Fibroblast of lung (primary cell): ENCODE measurements around the gene DPEP1. TPM values are rescaled to one million over a fixed set of nuclear protein-coding genes. Genes with fewer than 3 reads are reported as not detected.
A peak's percentile ranks its signal among the peaks of the same experiment; 100 is the strongest.

Experiments used
- DNase-seq, 2 donors: peaks; one replicate each; pipeline versions ENCODE4 v3.0.0 to v3.0.0-alpha.2; 2010; ENCODE audit warnings: low read depth in 2 of 2
- H2AFZ ChIP-seq: 2 replicates; pipeline ENCODE4 v1.5.1; 2012; ENCODE audit warnings: low read length, control low read depth, inconsistent platforms
- H3K27ac ChIP-seq: 2 replicates; pipeline ENCODE4 v1.5.1; 2011; ENCODE audit warnings: low read length, control low read depth; ENCODE audit not compliant: insufficient read depth
- H3K27me3 ChIP-seq: 2 replicates; pipeline ENCODE4 v1.5.1; 2011; ENCODE audit warnings: mild to moderate bottlenecking, low read length; ENCODE audit not compliant: control insufficient read depth, insufficient read depth
- H3K36me3 ChIP-seq: 2 replicates; pipeline ENCODE4 v1.5.1; 2011; ENCODE audit warnings: low read length; ENCODE audit not compliant: control insufficient read depth, insufficient read depth
- H3K4me1 ChIP-seq: 2 replicates; pipeline ENCODE4 v1.5.1; 2011; ENCODE audit warnings: low read length; ENCODE audit not compliant: control insufficient read depth, insufficient read depth; ENCODE audit errors: extremely low read depth
- H3K4me2 ChIP-seq: 2 replicates; pipeline ENCODE4 v1.5.1; 2011; ENCODE audit warnings: low read length, control low read depth; ENCODE audit not compliant: insufficient read depth; ENCODE audit errors: extremely low read depth
- H3K4me3 ChIP-seq, 4 experiments: fragments of 200-600 bp in 1 of 4; sonication (generic) in 1 of 4; replicated peaks in 1 of 4; 2 replicates each; pipeline ENCODE4 v1.5.1; 2011 to 2016; ENCODE audit warnings: low read length in 4 of 4, low read depth in 3 of 4, mild to moderate bottlenecking in 3 of 4, control low read depth in 2 of 4, inconsistent platforms in 1 of 4, mixed read lengths in 1 of 4; ENCODE audit not compliant: insufficient read depth in 1 of 4; ENCODE audit errors: control extremely low read depth in 1 of 4
- H3K79me2 ChIP-seq: 2 replicates; pipeline ENCODE4 v1.5.1; 2012; ENCODE audit warnings: mild to moderate bottlenecking, low read length, inconsistent platforms; ENCODE audit not compliant: control insufficient read depth, insufficient read depth
- H3K9ac ChIP-seq: 2 replicates; pipeline ENCODE4 v1.5.1; 2011; ENCODE audit warnings: mild to moderate bottlenecking, low read length, control low read depth; ENCODE audit not compliant: insufficient read depth
- H3K9me3 ChIP-seq: 2 replicates; pipeline ENCODE4 v1.5.1; 2012; ENCODE audit warnings: low read depth, low read length; ENCODE audit not compliant: control insufficient read depth, insufficient read depth
- H4K20me1 ChIP-seq: 2 replicates; pipeline ENCODE4 v1.5.1; 2011; ENCODE audit warnings: low read length; ENCODE audit not compliant: control insufficient read depth, insufficient read depth; ENCODE audit errors: extremely low read depth
- EZH2 ChIP-seq: IDR thresholded peaks from 2 replicates; pipeline ENCODE4 v1.5.1; 2012; ENCODE audit warnings: low read length, control low read depth, mild to moderate bottlenecking; ENCODE audit errors: missing control alignments
- polyA plus RNA-seq, 2 donors: library from polyadenylated mRNA; depleted of rRNA in 1 of 2; stranded (reverse) in 1 of 2; unstranded in 1 of 2; fragments of >200 nt; gene quantifications; 2 replicates each; pipeline ENCODE4 v1.2.1, GENCODE V29; 2011 to 2012; ENCODE audit warnings: missing spikeins in 1 of 2
- total RNA-seq: library from RNA; depleted of rRNA; stranded (reverse); fragments of >200 nt; gene quantifications from 2 replicates; pipeline ENCODE4 v1.2.1, GENCODE V29; 2014
- TF ChIP-seq, protein P1 (sequence below), 2 donors: IDR thresholded peaks in 1 of 2; conservative IDR thresholded peaks in 1 of 2; 1 replicate in 1 of 2; 2 replicates in 1 of 2; pipeline ENCODE4 v1.5.1; 2011 to 2012; ENCODE audit warnings: low read length in 2 of 2, control low read depth in 1 of 2, inconsistent platforms in 1 of 2, low read depth in 1 of 2, mild to moderate bottlenecking in 1 of 2

The DPEP1 gene
- total and polyA plus RNA-seq, 2 donors (not counting 1 experiment from before 2014, with no cell fraction given): 0.17 TPM; not detected in 1

DNA sequence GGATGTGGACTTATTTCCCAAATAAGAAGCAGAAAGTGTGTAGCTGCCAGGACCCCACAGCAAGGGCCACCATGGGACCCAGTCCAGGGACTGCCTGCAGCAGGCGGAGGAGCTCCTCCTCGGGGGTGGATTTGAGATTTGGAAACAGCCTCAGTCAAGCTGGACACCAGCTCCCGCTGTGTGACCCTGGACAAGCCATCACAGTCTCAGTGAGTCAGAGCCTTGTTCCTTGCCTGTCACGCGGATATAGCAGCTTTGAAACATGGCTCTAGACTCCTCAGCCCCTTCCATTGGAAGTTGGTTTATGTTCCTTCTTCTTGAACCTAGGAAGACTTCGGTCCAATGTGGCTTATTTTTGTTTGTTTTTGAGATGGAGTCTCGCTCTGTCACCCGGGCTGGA lies 12.5 kb upstream of the DPEP1 start:
- Histone ChIP-seq H3K27me3 (no peaks in the 10 kb centered on the region), H3K9ac (no peak overlapping the region), H3K4me2 (no peak overlapping the region), H2AFZ (no peak overlapping the region), H3K36me3 (peaks cover 1% of the 10 kb centered on the region), H3K4me1 (peaks cover 12% of the 10 kb centered on the region), H3K4me3 (no peak overlapping the region), H3K79me2 (no peaks in the 10 kb centered on the region), H3K9me3 (no peaks in the 10 kb centered on the region), H4K20me1 (no peaks in the 10 kb centered on the region), H3K27ac (no peak overlapping the region)
- TF ChIP-seq, protein P1, sequence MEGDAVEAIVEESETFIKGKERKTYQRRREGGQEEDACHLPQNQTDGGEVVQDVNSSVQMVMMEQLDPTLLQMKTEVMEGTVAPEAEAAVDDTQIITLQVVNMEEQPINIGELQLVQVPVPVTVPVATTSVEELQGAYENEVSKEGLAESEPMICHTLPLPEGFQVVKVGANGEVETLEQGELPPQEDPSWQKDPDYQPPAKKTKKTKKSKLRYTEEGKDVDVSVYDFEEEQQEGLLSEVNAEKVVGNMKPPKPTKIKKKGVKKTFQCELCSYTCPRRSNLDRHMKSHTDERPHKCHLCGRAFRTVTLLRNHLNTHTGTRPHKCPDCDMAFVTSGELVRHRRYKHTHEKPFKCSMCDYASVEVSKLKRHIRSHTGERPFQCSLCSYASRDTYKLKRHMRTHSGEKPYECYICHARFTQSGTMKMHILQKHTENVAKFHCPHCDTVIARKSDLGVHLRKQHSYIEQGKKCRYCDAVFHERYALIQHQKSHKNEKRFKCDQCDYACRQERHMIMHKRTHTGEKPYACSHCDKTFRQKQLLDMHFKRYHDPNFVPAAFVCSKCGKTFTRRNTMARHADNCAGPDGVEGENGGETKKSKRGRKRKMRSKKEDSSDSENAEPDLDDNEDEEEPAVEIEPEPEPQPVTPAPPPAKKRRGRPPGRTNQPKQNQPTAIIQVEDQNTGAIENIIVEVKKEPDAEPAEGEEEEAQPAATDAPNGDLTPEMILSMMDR (conservative IDR thresholded peaks at IDR 0.05 in 1 of 2, IDR thresholded peaks at IDR 0.05 in 1 of 2; ENCODE audit: low read depth in 1 of 2, low read length in 2 of 2): no peak
- no peak for TF ChIP-seq EZH2
- no peak for DNase-seq

GRCh38 chr16:89601906-89602272 lies 11.6 kb upstream of the DPEP1 start:
- Histone ChIP-seq H3K9ac (peak overlapping the region; percentile 16), H3K4me1 (peaks cover 12% of the 10 kb centered on the region), H3K79me2 (no peaks in the 10 kb centered on the region), H2AFZ (peak overlapping the region; percentile 54), H4K20me1 (no peaks in the 10 kb centered on the region), H3K4me3 (no peak overlapping the region), H3K27ac (peak overlapping the region; percentile 62), H3K4me2 (peak overlapping the region; percentile 62), H3K27me3 (no peaks in the 10 kb centered on the region), H3K9me3 (no peaks in the 10 kb centered on the region), H3K36me3 (no peaks in the 10 kb centered on the region)
- peak in 1 of 2 donors; percentile 49 for DNase-seq
- TF ChIP-seq EZH2: no peak
- TF ChIP-seq, protein P1 (conservative IDR thresholded peaks at IDR 0.05 in 1 of 2, IDR thresholded peaks at IDR 0.05 in 1 of 2; ENCODE audit: low read depth in 1 of 2, low read length in 2 of 2): no peak

DNA sequence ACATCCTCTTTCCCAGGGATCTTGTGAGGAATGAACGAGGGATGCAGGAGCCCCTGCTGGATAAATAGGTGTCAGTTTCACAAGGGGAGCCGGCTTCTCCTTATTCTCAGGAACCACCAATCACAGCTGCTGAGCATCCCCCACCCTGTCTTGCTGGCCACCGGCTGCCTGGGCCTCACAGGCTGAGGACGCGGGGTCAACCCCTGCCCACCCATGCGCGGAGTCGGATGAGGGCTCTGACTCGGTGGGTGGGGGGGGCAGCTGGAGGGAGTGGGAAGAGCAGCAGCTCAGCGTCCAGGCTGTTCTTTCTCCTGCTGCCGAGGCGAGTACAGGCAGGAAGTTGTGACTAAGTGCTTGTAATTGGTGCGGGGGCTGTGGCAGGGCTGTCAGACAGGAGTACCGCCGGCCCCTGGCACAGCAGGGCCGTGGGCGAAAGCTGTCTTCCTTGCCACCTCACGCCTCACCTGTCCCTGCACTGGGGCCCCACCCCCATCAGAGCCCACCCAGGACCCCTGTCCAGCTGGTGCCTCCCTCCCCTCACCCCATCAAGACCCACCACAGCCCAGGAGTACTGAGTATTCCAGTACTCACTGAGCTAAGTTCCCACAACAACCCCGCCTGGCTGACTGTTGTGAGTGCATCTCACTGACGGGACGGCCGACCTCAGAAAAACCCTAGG lies 11.0 kb upstream of the DPEP1 start:
- peak; percentile 80 to 91 for DNase-seq
- peak overlapping the region; percentile 54 for H2AFZ ChIP-seq
- H3K36me3 ChIP-seq: no peaks in the 10 kb centered on the region
- peak overlapping the region; percentile 23 for H3K9ac ChIP-seq
- no peaks in the 10 kb centered on the region for H3K9me3 ChIP-seq
- H3K27me3 ChIP-seq: no peaks in the 10 kb centered on the region
- H3K27ac ChIP-seq: peak overlapping the region; percentile 62
- TF ChIP-seq EZH2: no peak
- TF ChIP-seq, protein P1 (conservative IDR thresholded peaks at IDR 0.05 in 1 of 2, IDR thresholded peaks at IDR 0.05 in 1 of 2; ENCODE audit: low read depth in 1 of 2, low read length in 2 of 2): no peak
- no peaks in the 10 kb centered on the region for H4K20me1 ChIP-seq
- H3K4me3 ChIP-seq: peak overlapping the region in 1 of 4 experiments; percentile 7
- H3K4me2 ChIP-seq: peak overlapping the region; percentile 75
- peaks cover 12% of the 10 kb centered on the region for H3K4me1 ChIP-seq
- no peaks in the 10 kb centered on the region for H3K79me2 ChIP-seq
